Body of pancreas (tissue), 4 donors: ENCODE measurements around the gene TTLL11. TPM values are rescaled to one million over a fixed set of nuclear protein-coding genes. Genes with fewer than 3 reads are reported as not detected.

Experiments
- ATAC-seq: fragments of 150-250 bp; one replicate; pipeline ENCODE4 v1.9.1; 2016
- DNase-seq, 4 donors: peaks; one replicate each; pipeline ENCODE4 v3.0.0-alpha.2; 2019
- H3K27ac ChIP-seq, 4 donors: fragments of 200-600 bp; sonication (generic); 1 replicate in 3 of 4; 2 replicates in 1 of 4; pipeline versions ENCODE4 v1.5.1 to v1.6.1; 2016 to 2019; ENCODE audit warnings: mild to moderate bottlenecking in 1 of 4, mixed read lengths in 1 of 4, moderate library complexity in 1 of 4
- H3K27me3 ChIP-seq, 2 donors: fragments of 200-600 bp; sonication (generic); one replicate each; pipeline ENCODE4 v1.6.0; 2016; ENCODE audit warnings: mild to moderate bottlenecking in 1 of 2
- H3K36me3 ChIP-seq, 2 donors: fragments of 200-600 bp; sonication (generic); replicated peaks in 1 of 2; 2 replicates each; pipeline ENCODE4 v1.5.1; 2016; ENCODE audit warnings: low read depth in 2 of 2; ENCODE audit not compliant: insufficient read depth in 1 of 2
- H3K4me1 ChIP-seq: fragments of 200-600 bp; sonication (generic); one replicate; pipeline ENCODE4 v1.6.0; 2016
- H3K4me3 ChIP-seq, 2 donors: fragments of 200-600 bp; sonication (generic); 1 replicate in 1 of 2; 2 replicates in 1 of 2; pipeline ENCODE4 v1.5.1; 2016 to 2019
- H3K9me3 ChIP-seq, 3 donors: fragments of 200-600 bp; sonication (generic); 1 replicate in 2 of 3; 2 replicates in 1 of 3; pipeline ENCODE4 v1.5.1; 2016
- CTCF ChIP-seq, 7 experiments: fragments of 450-650 bp in 4 of 7; fragments of 200-600 bp in 3 of 7; sonication (generic) in 3 of 7; IDR thresholded peaks; one replicate each; pipeline ENCODE4 v1.5.1; 2016 to 2019; ENCODE audit warnings: antibody characterized with exemption in 7 of 7
- POLR2A ChIP-seq, 3 donors: fragments of 450-650 bp; IDR thresholded peaks; one replicate each; pipeline ENCODE4 v1.6.1; 2016; ENCODE audit warnings: antibody characterized with exemption in 3 of 3, mild to moderate bottlenecking in 2 of 3
- whole genome bisulfite sequencing, 2 donors: methylation state at CpG; one replicate each; pipeline ENCODE4 v1.1.5; 2017; 5-methylcytosine and 5-hydroxymethylcytosine counted together
- intact Hi-C: fragments of 100-400 bp; cut with DNase I; formaldehyde crosslinking; loops from one replicate; pipeline ENCODE4 v1.15.1; 2023
- total RNA-seq, 2 donors: library from RNA; depleted of rRNA; stranded (reverse); fragments of >200 nt; gene quantifications; one replicate each; pipeline ENCODE4 v1.1.0, GENCODE V29; 2016

The TTLL11 gene
- total RNA-seq, 2 donors from 2014 or later = 14.5 to 16.8 TPM

GRCh38 chr9:121927081-121927480 is 166.0 kb downstream of the TTLL11 start:
- TF ChIP-seq CTCF (IDR thresholded peaks at IDR 0.05) = no peak
- TF ChIP-seq POLR2A (IDR thresholded peaks at IDR 0.05) = no peak
- Histone ChIP-seq H3K27me3 (no peaks in the 10 kb centered on the region), H3K36me3 (no peaks in the 10 kb centered on the region), H3K27ac (no peak overlapping the region), H3K4me3 (no peak overlapping the region), H3K9me3 (no peaks in the 10 kb centered on the region), H3K4me1 (no peaks in the 10 kb centered on the region)
- intact Hi-C loops = no loop called here
- DNase-seq = no peak
- ATAC-seq = no peak
- WGBS, 2 donors = 95 to 96% methylated on average over 5 of the region's 5 CpGs

- no peak for DNase-seq
- intact Hi-C loops = no loop called here
These were observed 166.7 kb downstream of the TTLL11 start for GRCh38 chr9:121926351-121926801.

GRCh38 chr9:121925935-121926334 is 167.2 kb downstream of the TTLL11 start:
- intact Hi-C loops = no loop called here
- Histone ChIP-seq H3K4me1 (no peaks in the 10 kb centered on the region), H3K9me3 (no peaks in the 10 kb centered on the region), H3K27me3 (no peaks in the 10 kb centered on the region), H3K36me3 (no peaks in the 10 kb centered on the region), H3K27ac (no peak overlapping the region), H3K4me3 (no peak overlapping the region)
- TF ChIP-seq POLR2A (IDR thresholded peaks at IDR 0.05) = no peak
- no peak for TF ChIP-seq CTCF (IDR thresholded peaks at IDR 0.05)
- 93 to 94% methylated on average over 12 of the region's 12 CpGs for WGBS, 2 donors
- ATAC-seq = no peak
- DNase-seq = no peak

More at GRCh38 chr9:121926351-121926801, 166.7 kb downstream of the TTLL11 start:
- TF ChIP-seq POLR2A (IDR thresholded peaks at IDR 0.05) (no peak), CTCF (IDR thresholded peaks at IDR 0.05) (no peak)
- Histone ChIP-seq H3K4me3 (no peak overlapping the region), H3K4me1 (no peaks in the 10 kb centered on the region), H3K36me3 (no peaks in the 10 kb centered on the region), H3K27ac (no peak overlapping the region), H3K9me3 (no peaks in the 10 kb centered on the region), H3K27me3 (no peaks in the 10 kb centered on the region)
- 77 to 80% methylated on average over 8 to 10 of the region's 10 CpGs for WGBS, 2 donors
- ATAC-seq = no peak

GRCh38 chr9:121924700-121925099 is 168.4 kb downstream of the TTLL11 start:
- H3K36me3 ChIP-seq = no peaks in the 10 kb centered on the region
- DNase-seq (peak in 3 of 4 donors; percentile 19 to 35 (median 28)), ATAC-seq (no peak)
- no peaks in the 10 kb centered on the region for H3K27me3 ChIP-seq
- intact Hi-C loops = no loop called here
- no peaks in the 10 kb centered on the region for H3K4me1 ChIP-seq
- H3K27ac ChIP-seq = no peak overlapping the region
- H3K9me3 ChIP-seq = no peaks in the 10 kb centered on the region
- TF ChIP-seq POLR2A (IDR thresholded peaks at IDR 0.05) = no peak
- no peak for TF ChIP-seq CTCF (IDR thresholded peaks at IDR 0.05)
- no peak overlapping the region for H3K4me3 ChIP-seq
- WGBS, 2 donors = 27% methylated on average over 4 of the region's 4 CpGs

- ATAC-seq (no peak), DNase-seq (no peak)
- Histone ChIP-seq H3K4me3 (no peak overlapping the region), H3K36me3 (no peaks in the 10 kb centered on the region), H3K4me1 (no peaks in the 10 kb centered on the region), H3K27me3 (no peaks in the 10 kb centered on the region), H3K9me3 (no peaks in the 10 kb centered on the region), H3K27ac (no peak overlapping the region)
- 88 to 100% methylated on average over 1 of the region's 1 CpG for WGBS, 2 donors
- intact Hi-C loops = no loop called here
- TF ChIP-seq CTCF (IDR thresholded peaks at IDR 0.05) = no peak
- TF ChIP-seq POLR2A (IDR thresholded peaks at IDR 0.05) = no peak
These were observed 171.7 kb downstream of the TTLL11 start for GRCh38 chr9:121921444-121921843.
